Esophagus squamous epithelium (tissue), 5 donors: ENCODE measurements around the gene KLHL2. TPM values are rescaled to one million over a fixed set of nuclear protein-coding genes. Genes with fewer than 3 reads are reported as not detected.

Experiments used
- DNase-seq: peaks from one replicate; lab custom pipeline; 2025; lab: John Stamatoyannopoulos, UW
- H3K27ac ChIP-seq, 4 donors: fragments of 200-600 bp; sonication (generic); one replicate each; pipeline ENCODE4 v1.5.1; 2016 to 2019; ENCODE audit warnings: mild to moderate bottlenecking in 1 of 4
- H3K27me3 ChIP-seq, 4 donors: fragments of 200-600 bp; sonication (generic); 1 replicate in 3 of 4; 2 replicates in 1 of 4; pipeline versions ENCODE4 v1.5.1 to v1.6.0; 2017 to 2021; ENCODE audit warnings: antibody characterized with exemption in 1 of 4
- H3K36me3 ChIP-seq, 3 donors: fragments of 200-600 bp; sonication (generic); one replicate each; pipeline ENCODE4 v1.5.1; 2016 to 2019
- H3K4me1 ChIP-seq, 3 donors: fragments of 200-600 bp; sonication (generic); one replicate each; pipeline ENCODE4 v1.5.1; 2017 to 2019
- H3K4me3 ChIP-seq, 4 donors: fragments of 200-600 bp; sonication (generic); 1 replicate in 3 of 4; 2 replicates in 1 of 4; pipeline ENCODE4 v1.5.1; 2016 to 2019; ENCODE audit warnings: mild to moderate bottlenecking in 2 of 4, moderate library complexity in 1 of 4
- H3K9me3 ChIP-seq, 3 donors: fragments of 200-600 bp; sonication (generic); one replicate each; pipeline ENCODE4 v1.5.1; 2016 to 2019
- POLR2A ChIP-seq, 4 donors: fragments of 450-650 bp; IDR thresholded peaks; one replicate each; pipeline ENCODE4 v1.6.1; 2017; ENCODE audit warnings: antibody characterized with exemption in 4 of 4, mild to moderate bottlenecking in 4 of 4, moderate library complexity in 3 of 4
- WGBS, 2 donors: methylation state at CpG; one replicate each; pipeline ENCODE4 v1.1.5; 2018; 5-methylcytosine and 5-hydroxymethylcytosine counted together
- intact Hi-C: fragments of 100-400 bp; cut with DNase I; formaldehyde crosslinking; loops from one replicate; pipeline ENCODE4 v1.15.0; 2022
- total RNA-seq, 4 donors: library from RNA; depleted of rRNA; stranded (reverse); fragments of >200 nt; gene quantifications; one replicate each; pipeline ENCODE4 v1.1.0, GENCODE V29; 2016
- TF ChIP-seq, protein P1 (sequence below), 6 experiments: fragments of 450-650 bp in 4 of 6; fragments of 200-600 bp in 2 of 6; sonication (generic) in 2 of 6; IDR thresholded peaks; one replicate each; pipeline ENCODE4 v1.5.1; 2016 to 2019; ENCODE audit warnings: antibody characterized with exemption in 6 of 6, mild to moderate bottlenecking in 4 of 6, moderate library complexity in 4 of 6
- donor health status: DM: yes; HTN: yes; CAD: no.

KLHL2 gene
- total RNA-seq, 4 donors from 2014 or later = 25.6 to 44.3 (median 30.8) TPM

DNA sequence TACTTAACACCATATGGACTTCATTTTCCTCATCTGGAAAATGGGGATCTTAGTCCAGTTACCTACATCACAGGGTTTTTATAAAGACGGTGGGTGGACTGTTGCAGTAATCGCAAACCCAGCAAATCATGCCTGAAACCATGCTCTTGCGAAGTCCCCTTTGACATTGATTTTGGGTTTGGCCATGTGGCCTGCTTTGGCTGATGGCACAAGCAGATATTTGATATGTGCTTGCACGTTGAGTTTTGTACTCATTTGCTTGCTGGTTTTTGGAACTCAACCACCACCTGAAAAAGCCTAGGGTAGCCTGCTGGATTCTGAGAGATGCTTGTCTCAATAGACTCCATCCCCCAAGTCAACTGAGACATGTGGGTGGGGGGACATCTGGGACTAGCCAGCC, 14.4 kb upstream of the KLHL2 start:
- DNase-seq = no peak
- no peaks in the 10 kb centered on the region for H3K27me3 ChIP-seq
- TF ChIP-seq POLR2A (IDR thresholded peaks at IDR 0.05) = no peak
- TF ChIP-seq, protein P1, sequence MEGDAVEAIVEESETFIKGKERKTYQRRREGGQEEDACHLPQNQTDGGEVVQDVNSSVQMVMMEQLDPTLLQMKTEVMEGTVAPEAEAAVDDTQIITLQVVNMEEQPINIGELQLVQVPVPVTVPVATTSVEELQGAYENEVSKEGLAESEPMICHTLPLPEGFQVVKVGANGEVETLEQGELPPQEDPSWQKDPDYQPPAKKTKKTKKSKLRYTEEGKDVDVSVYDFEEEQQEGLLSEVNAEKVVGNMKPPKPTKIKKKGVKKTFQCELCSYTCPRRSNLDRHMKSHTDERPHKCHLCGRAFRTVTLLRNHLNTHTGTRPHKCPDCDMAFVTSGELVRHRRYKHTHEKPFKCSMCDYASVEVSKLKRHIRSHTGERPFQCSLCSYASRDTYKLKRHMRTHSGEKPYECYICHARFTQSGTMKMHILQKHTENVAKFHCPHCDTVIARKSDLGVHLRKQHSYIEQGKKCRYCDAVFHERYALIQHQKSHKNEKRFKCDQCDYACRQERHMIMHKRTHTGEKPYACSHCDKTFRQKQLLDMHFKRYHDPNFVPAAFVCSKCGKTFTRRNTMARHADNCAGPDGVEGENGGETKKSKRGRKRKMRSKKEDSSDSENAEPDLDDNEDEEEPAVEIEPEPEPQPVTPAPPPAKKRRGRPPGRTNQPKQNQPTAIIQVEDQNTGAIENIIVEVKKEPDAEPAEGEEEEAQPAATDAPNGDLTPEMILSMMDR (IDR thresholded peaks at IDR 0.05) = no peak
- H3K27ac ChIP-seq = no peak overlapping the region
- no peaks in the 10 kb centered on the region for H3K4me1 ChIP-seq
- WGBS, 2 donors = 77 to 96% methylated on average over 3 to 4 of the region's 4 CpGs
- H3K36me3 ChIP-seq = no peaks in the 10 kb centered on the region
- H3K4me3 ChIP-seq = no peak overlapping the region
- intact Hi-C loops = no loop called here
- no peaks in the 10 kb centered on the region for H3K9me3 ChIP-seq

DNA sequence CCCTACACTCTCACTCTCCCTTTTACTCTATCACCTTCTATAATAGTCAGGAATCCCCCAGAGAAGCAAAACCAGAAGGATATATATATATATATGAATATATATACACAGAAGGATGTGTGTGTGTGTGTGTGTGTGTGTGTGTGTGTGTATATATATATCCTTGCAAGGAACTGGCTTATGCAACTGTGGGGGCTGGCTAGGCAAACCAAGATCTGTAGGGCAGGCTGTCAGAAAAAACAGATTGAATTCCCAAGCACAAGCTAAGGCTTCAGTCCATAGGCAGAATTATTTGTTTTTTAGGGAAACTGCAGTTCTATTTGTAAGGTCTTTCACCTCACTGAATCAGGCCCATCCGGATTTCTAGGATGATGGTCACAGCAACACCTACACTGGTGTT, 13.0 kb upstream of the KLHL2 start:
- Histone ChIP-seq H3K27ac (no peak overlapping the region), H3K4me1 (peaks cover 0 to 5% (median 3%) of the 10 kb centered on the region in 3 donors), H3K36me3 (no peaks in the 10 kb centered on the region), H3K4me3 (no peak overlapping the region), H3K9me3 (no peaks in the 10 kb centered on the region), H3K27me3 (no peaks in the 10 kb centered on the region)
- TF ChIP-seq, protein P1 (IDR thresholded peaks at IDR 0.05) = no peak
- TF ChIP-seq POLR2A (IDR thresholded peaks at IDR 0.05) = no peak
- WGBS, 2 donors = 93 to 95% methylated on average over 1 of the region's 1 CpG
- intact Hi-C loops = no loop called here
- DNase-seq = no peak

DNA sequence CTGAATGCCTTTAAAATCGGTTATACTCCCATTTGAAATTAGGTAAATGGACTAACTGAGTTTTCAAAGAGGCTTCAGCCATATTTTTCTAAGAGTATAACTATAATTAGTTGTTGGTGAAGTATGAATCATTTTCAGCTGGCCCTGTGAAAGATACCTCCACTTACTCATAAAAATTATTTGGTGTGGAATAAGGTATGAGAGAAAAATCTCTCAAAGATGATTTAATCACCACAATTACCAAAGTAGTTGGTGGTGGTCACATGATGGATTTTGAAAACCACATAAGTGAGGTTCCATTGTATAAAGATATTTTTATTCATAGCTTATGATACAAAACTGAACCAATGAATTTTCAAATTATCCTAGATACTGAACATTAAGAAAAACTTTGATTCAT, 9.0 kb upstream of the KLHL2 start:
- Histone ChIP-seq H3K36me3 (no peaks in the 10 kb centered on the region), H3K27me3 (no peaks in the 10 kb centered on the region), H3K4me3 (no peak overlapping the region), H3K9me3 (no peaks in the 10 kb centered on the region), H3K27ac (no peak overlapping the region), H3K4me1 (peaks cover 0 to 15% (median 3%) of the 10 kb centered on the region in 3 donors)
- DNase-seq = no peak
- intact Hi-C loops = no loop called here
- WGBS, 2 donors = 71 to 76% methylated on average over 1 of the region's 1 CpG
- no peak for TF ChIP-seq POLR2A (IDR thresholded peaks at IDR 0.05)
- TF ChIP-seq, protein P1 (IDR thresholded peaks at IDR 0.05) = no peak

DNA sequence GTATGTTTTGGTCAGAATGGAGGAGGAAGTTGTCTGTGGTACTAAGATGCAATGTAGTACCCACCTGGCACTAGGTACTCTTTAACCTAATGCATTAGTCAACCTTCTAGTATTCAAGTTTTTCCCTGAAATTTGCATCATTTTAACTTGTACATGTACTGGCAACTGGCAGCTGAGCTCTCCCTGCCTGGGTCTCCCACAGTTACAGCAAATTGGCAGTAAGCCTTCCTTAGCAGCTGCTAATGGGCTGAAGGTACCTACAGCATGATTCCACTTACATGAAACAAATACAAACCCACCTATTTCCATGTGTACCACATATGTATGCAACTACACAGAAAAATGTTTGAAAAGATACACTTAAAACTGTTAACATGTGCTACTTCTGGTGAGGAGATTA, 8.1 kb upstream of the KLHL2 start:
- Histone ChIP-seq H3K4me1 (peaks cover 0 to 24% (median 3%) of the 10 kb centered on the region in 3 donors), H3K9me3 (no peaks in the 10 kb centered on the region), H3K4me3 (no peak overlapping the region), H3K27ac (no peak overlapping the region), H3K36me3 (no peaks in the 10 kb centered on the region), H3K27me3 (no peaks in the 10 kb centered on the region)
- DNase-seq = no peak
- TF ChIP-seq, protein P1 (IDR thresholded peaks at IDR 0.05) = no peak
- intact Hi-C loops = no loop called here

DNA sequence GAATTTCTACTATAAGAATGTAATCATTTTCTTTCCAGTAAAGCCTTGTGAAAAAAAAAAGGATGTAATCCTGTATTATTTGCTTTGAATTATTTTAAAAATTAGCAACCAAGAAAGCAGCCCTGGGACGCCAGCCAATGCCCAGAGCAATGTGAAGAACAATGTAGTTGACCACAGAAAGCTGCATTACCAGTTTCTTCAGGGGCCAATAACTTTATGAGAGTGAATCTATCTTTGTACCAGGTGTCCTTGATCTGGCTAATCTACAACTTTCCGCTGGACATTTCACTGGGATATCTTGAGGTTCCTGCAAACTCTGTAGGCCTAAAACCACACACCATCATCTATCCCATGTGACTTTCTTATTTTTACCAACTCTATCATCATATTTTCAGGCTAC, 7.6 kb upstream of the KLHL2 start:
- WGBS, 2 donors = 53 to 64% methylated on average over 2 of the region's 2 CpGs
- Histone ChIP-seq H3K4me3 (no peak overlapping the region), H3K9me3 (no peaks in the 10 kb centered on the region), H3K36me3 (no peaks in the 10 kb centered on the region), H3K27ac (no peak overlapping the region), H3K27me3 (no peaks in the 10 kb centered on the region), H3K4me1 (peaks cover 0 to 28% (median 3%) of the 10 kb centered on the region in 3 donors)
- no peak for TF ChIP-seq POLR2A (IDR thresholded peaks at IDR 0.05)
- TF ChIP-seq, protein P1 (IDR thresholded peaks at IDR 0.05) = no peak
- intact Hi-C loops = no loop called here
- DNase-seq = no peak
